Stomach (tissue), 9 donors: ENCODE data around the gene FCN2. TPM values are rescaled to one million over a fixed set of nuclear protein-coding genes. Genes with fewer than 3 reads are reported as not detected.

Source experiments
- DNase-seq, 2 donors: peaks; one replicate each; pipeline versions ENCODE4 v3.0.0 to v3.0.0-alpha.2; 2013 to 2019
- H3K27ac ChIP-seq, 5 donors: fragments of 200-600 bp in 4 of 5; sonication (generic) in 4 of 5; one replicate each; pipeline ENCODE4 v1.5.1; 2013 to 2019; ENCODE audit warnings: mild to moderate bottlenecking in 1 of 5, moderate library complexity in 1 of 5
- H3K27me3 ChIP-seq, 3 donors: fragments of 200-600 bp; sonication (generic); one replicate each; pipeline ENCODE4 v1.5.1; 2017 to 2019; ENCODE audit warnings: mixed run types in 1 of 3
- H3K36me3 ChIP-seq, 4 donors: fragments of 200-600 bp; sonication (generic); 1 replicate in 3 of 4; 2 replicates in 1 of 4; pipeline ENCODE4 v1.5.1; 2016 to 2019
- H3K4me1 ChIP-seq, 4 donors: fragments of 200-600 bp; sonication (generic); one replicate each; pipeline ENCODE4 v1.5.1; 2016 to 2019
- H3K4me3 ChIP-seq, 4 donors: fragments of 200-600 bp; sonication (generic) in 3 of 4; one replicate each; pipeline ENCODE4 v1.5.1; 2016 to 2019; ENCODE audit warnings: mild to moderate bottlenecking in 1 of 4
- H3K9me3 ChIP-seq, 4 donors: fragments of 200-600 bp; sonication (generic); one replicate each; pipeline ENCODE4 v1.5.1; 2016 to 2019
- CTCF ChIP-seq, 7 experiments: fragments of 450-650 bp in 4 of 7; fragments of 200-600 bp in 3 of 7; sonication (generic) in 3 of 7; IDR thresholded peaks; one replicate each; pipeline ENCODE4 v1.5.1; 2016 to 2019; ENCODE audit warnings: antibody characterized with exemption in 7 of 7, control low read depth in 2 of 7, mild to moderate bottlenecking in 1 of 7
- EP300 ChIP-seq: sonication (generic); formaldehyde crosslinking; IDR thresholded peaks from one replicate; pipeline ENCODE4 v1.6.1; 2017; ENCODE audit warnings: antibody characterized with exemption
- POLR2A ChIP-seq, 4 donors: fragments of 450-650 bp; IDR thresholded peaks; one replicate each; pipeline ENCODE4 v1.6.1; 2016; ENCODE audit warnings: antibody characterized with exemption in 4 of 4, control low read depth in 2 of 4, mild to moderate bottlenecking in 1 of 4, moderate library complexity in 1 of 4
- POLR2AphosphoS5 ChIP-seq, 3 donors: sonication (generic); formaldehyde crosslinking; IDR thresholded peaks; one replicate each; pipeline ENCODE4 v1.6.1; 2016; ENCODE audit warnings: antibody characterized with exemption in 3 of 3
- WGBS, 5 donors: extraction: QIAGEN DNeasy Blood & Tissue Kit in 3 of 5; methylation state at CpG; one replicate each; pipeline versions ENCODE4 v1.1.5 to v1.1.7; 2013 to 2018; 5-methylcytosine and 5-hydroxymethylcytosine counted together
- intact Hi-C: fragments of 100-400 bp; cut with DNase I; formaldehyde crosslinking; loops from one replicate; pipeline ENCODE4 v1.15.1; 2023; ENCODE audit warnings: low total_unique reads
- polyA plus RNA-seq, 3 donors: library from polyadenylated mRNA; stranded (reverse); fragments of 200-250 nt; gene quantifications; one replicate each; pipeline ENCODE4 v1.2.3, GENCODE V29; 2013
- total RNA-seq, 5 donors: library from RNA; depleted of rRNA; stranded (reverse); fragments of >200 nt; gene quantifications; one replicate each; pipeline versions ENCODE4 v1.1.0 to v1.2.3, GENCODE V29; 2014 to 2016
- donor health status: healthy with polysubstance abuse.
- donor health status: Bipolar disorder and iron deficiency.
- donor health status: healthy.

Gene FCN2
- total and polyA plus RNA-seq, 8 donors, result 0.13 TPM; not detected in 7

GRCh38 chr9:134909511-134910481 is 29.2 kb downstream of the FCN2 start:
- peak in 1 of 2 donors; percentile 8 for DNase-seq
- H3K27me3 ChIP-seq, result peaks cover 0 to 51% (median 0%) of the 10 kb centered on the region in 3 donors
- no peak overlapping the region for H3K4me3 ChIP-seq
- H3K36me3 ChIP-seq, result no peaks in the 10 kb centered on the region
- no peaks in the 10 kb centered on the region for H3K4me1 ChIP-seq
- WGBS, 5 donors, result 77 to 85% (median 79%) methylated on average over 24 of the region's 24 CpGs
- intact Hi-C loops, result no loop called here
- H3K27ac ChIP-seq, result no peak overlapping the region
- TF ChIP-seq CTCF (IDR thresholded peaks at IDR 0.05), result no peak
- no peak for TF ChIP-seq POLR2AphosphoS5 (IDR thresholded peaks at IDR 0.05)
- no peak for TF ChIP-seq POLR2A (IDR thresholded peaks at IDR 0.05)
- no peak for TF ChIP-seq EP300
- no peaks in the 10 kb centered on the region for H3K9me3 ChIP-seq

- Histone ChIP-seq H3K4me1 (no peaks in the 10 kb centered on the region), H3K4me3 (no peak overlapping the region), H3K36me3 (no peaks in the 10 kb centered on the region), H3K27me3 (peaks cover 0 to 74% (median 11%) of the 10 kb centered on the region in 3 donors), H3K9me3 (no peaks in the 10 kb centered on the region), H3K27ac (no peak overlapping the region)
- intact Hi-C loops, result no loop called here
- no peak for TF ChIP-seq CTCF (IDR thresholded peaks at IDR 0.05)
- 79 to 84% (median 81%) methylated on average over 8 to 20 of the region's 20 CpGs for WGBS, 5 donors
- DNase-seq, result no peak
Observed at GRCh38 chr9:134912126-134912840, 31.7 kb downstream of the FCN2 start.

- Histone ChIP-seq H3K9me3 (no peaks in the 10 kb centered on the region), H3K36me3 (no peaks in the 10 kb centered on the region), H3K27ac (no peak overlapping the region), H3K27me3 (peaks cover 0 to 83% (median 13%) of the 10 kb centered on the region in 3 donors), H3K4me3 (no peak overlapping the region), H3K4me1 (no peaks in the 10 kb centered on the region)
- 77 to 82% (median 79%) methylated on average over 22 of the region's 22 CpGs for WGBS, 5 donors
- intact Hi-C loops, result no loop called here
- DNase-seq, result no peak
- TF ChIP-seq CTCF (IDR thresholded peaks at IDR 0.05), result no peak
- no peak for TF ChIP-seq POLR2A (IDR thresholded peaks at IDR 0.05)
- no peak for TF ChIP-seq POLR2AphosphoS5 (IDR thresholded peaks at IDR 0.05)
- no peak for TF ChIP-seq EP300
Observed at GRCh38 chr9:134913041-134913712, 32.6 kb downstream of the FCN2 start.
